ENCODE measurements around the gene TRPV5. TPM values are rescaled to one million over a fixed set of nuclear protein-coding genes. Genes with fewer than 3 reads are reported as not detected.

The TRPV5 gene
- total and polyA plus RNA-seq, 2 donors (not counting 1 experiment from before 2014, with no cell fraction given), result not detected

- Histone ChIP-seq H3K4me1 (ENCODE audit: control insufficient read depth, extremely low read depth, insufficient read depth, low read length) (no peaks in the 10 kb centered on the region), H3K27ac (ENCODE audit: insufficient read depth, low read length) (no peak overlapping the region), H3K9ac (ENCODE audit: insufficient read depth, low read length) (no peak overlapping the region), H3K79me2 (ENCODE audit: control insufficient read depth, insufficient read depth, low read length) (no peaks in the 10 kb centered on the region), H3K4me2 (ENCODE audit: extremely low read depth, insufficient read depth, low read length) (no peak overlapping the region), H3K36me3 (ENCODE audit: control insufficient read depth, insufficient read depth, low read length) (no peaks in the 10 kb centered on the region), H3K27me3 (ENCODE audit: control insufficient read depth, insufficient read depth, low read length) (no peaks in the 10 kb centered on the region), H4K20me1 (ENCODE audit: control insufficient read depth, extremely low read depth, insufficient read depth, low read length) (no peaks in the 10 kb centered on the region), H2AFZ (ENCODE audit: low read length) (no peak overlapping the region), H3K9me3 (ENCODE audit: control insufficient read depth, insufficient read depth, low read depth, low read length) (no peaks in the 10 kb centered on the region), H3K4me3 (replicated peaks in 1 of 4; ENCODE audit: control extremely low read depth in 1 of 4, insufficient read depth in 1 of 4, low read depth in 3 of 4, low read length in 4 of 4) (no peak overlapping the region)
- TF ChIP-seq CTCF (conservative IDR thresholded peaks at IDR 0.05 in 1 of 2, IDR thresholded peaks at IDR 0.05 in 1 of 2; ENCODE audit: low read depth in 1 of 2, low read length in 2 of 2) (no peak), EZH2 (IDR thresholded peaks at IDR 0.05; ENCODE audit: low read length, missing control alignments) (no peak)
- no peak for DNase-seq (ENCODE audit: low read depth in 2 of 2)
Measured at GRCh38 chr7:142891490-142892082, 42.0 kb downstream of the TRPV5 start.

GRCh38 chr7:142890874-142891485 is 42.6 kb downstream of the TRPV5 start:
- Histone ChIP-seq H3K79me2 (ENCODE audit: control insufficient read depth, insufficient read depth, low read length) (no peaks in the 10 kb centered on the region), H4K20me1 (ENCODE audit: control insufficient read depth, extremely low read depth, insufficient read depth, low read length) (no peaks in the 10 kb centered on the region), H3K4me2 (ENCODE audit: extremely low read depth, insufficient read depth, low read length) (no peak overlapping the region), H3K27ac (ENCODE audit: insufficient read depth, low read length) (no peak overlapping the region), H3K36me3 (ENCODE audit: control insufficient read depth, insufficient read depth, low read length) (no peaks in the 10 kb centered on the region), H3K9ac (ENCODE audit: insufficient read depth, low read length) (no peak overlapping the region), H3K4me3 (replicated peaks in 1 of 4; ENCODE audit: control extremely low read depth in 1 of 4, insufficient read depth in 1 of 4, low read depth in 3 of 4, low read length in 4 of 4) (no peak overlapping the region), H3K9me3 (ENCODE audit: control insufficient read depth, insufficient read depth, low read depth, low read length) (no peaks in the 10 kb centered on the region), H3K27me3 (ENCODE audit: control insufficient read depth, insufficient read depth, low read length) (no peaks in the 10 kb centered on the region), H3K4me1 (ENCODE audit: control insufficient read depth, extremely low read depth, insufficient read depth, low read length) (no peaks in the 10 kb centered on the region), H2AFZ (ENCODE audit: low read length) (no peak overlapping the region)
- no peak for DNase-seq (ENCODE audit: low read depth in 2 of 2)
- no peak for TF ChIP-seq EZH2 (IDR thresholded peaks at IDR 0.05; ENCODE audit: low read length, missing control alignments)
- TF ChIP-seq CTCF (conservative IDR thresholded peaks at IDR 0.05 in 1 of 2, IDR thresholded peaks at IDR 0.05 in 1 of 2; ENCODE audit: low read depth in 1 of 2, low read length in 2 of 2), result no peak

- Histone ChIP-seq H3K27ac (ENCODE audit: insufficient read depth, low read length) (no peak overlapping the region), H3K9me3 (ENCODE audit: control insufficient read depth, insufficient read depth, low read depth, low read length) (no peaks in the 10 kb centered on the region), H4K20me1 (ENCODE audit: control insufficient read depth, extremely low read depth, insufficient read depth, low read length) (no peaks in the 10 kb centered on the region), H3K36me3 (ENCODE audit: control insufficient read depth, insufficient read depth, low read length) (no peaks in the 10 kb centered on the region), H3K79me2 (ENCODE audit: control insufficient read depth, insufficient read depth, low read length) (no peaks in the 10 kb centered on the region), H3K4me1 (ENCODE audit: control insufficient read depth, extremely low read depth, insufficient read depth, low read length) (no peaks in the 10 kb centered on the region), H3K4me3 (replicated peaks in 1 of 4; ENCODE audit: control extremely low read depth in 1 of 4, insufficient read depth in 1 of 4, low read depth in 3 of 4, low read length in 4 of 4) (no peak overlapping the region), H3K4me2 (ENCODE audit: extremely low read depth, insufficient read depth, low read length) (no peak overlapping the region), H2AFZ (ENCODE audit: low read length) (no peak overlapping the region), H3K27me3 (ENCODE audit: control insufficient read depth, insufficient read depth, low read length) (no peaks in the 10 kb centered on the region), H3K9ac (ENCODE audit: insufficient read depth, low read length) (no peak overlapping the region)
- no peak for TF ChIP-seq EZH2 (IDR thresholded peaks at IDR 0.05; ENCODE audit: low read length, missing control alignments)
- DNase-seq (ENCODE audit: low read depth in 2 of 2), result no peak
Measured at GRCh38 chr7:142889816-142890215, 43.7 kb downstream of the TRPV5 start.

All from fibroblast of lung (primary cell).